Measurements from ENCODE around the gene ZBTB46.
A peak's percentile ranks its signal among the peaks of the same experiment; 100 is the strongest.

The ZBTB46 gene

DNA sequence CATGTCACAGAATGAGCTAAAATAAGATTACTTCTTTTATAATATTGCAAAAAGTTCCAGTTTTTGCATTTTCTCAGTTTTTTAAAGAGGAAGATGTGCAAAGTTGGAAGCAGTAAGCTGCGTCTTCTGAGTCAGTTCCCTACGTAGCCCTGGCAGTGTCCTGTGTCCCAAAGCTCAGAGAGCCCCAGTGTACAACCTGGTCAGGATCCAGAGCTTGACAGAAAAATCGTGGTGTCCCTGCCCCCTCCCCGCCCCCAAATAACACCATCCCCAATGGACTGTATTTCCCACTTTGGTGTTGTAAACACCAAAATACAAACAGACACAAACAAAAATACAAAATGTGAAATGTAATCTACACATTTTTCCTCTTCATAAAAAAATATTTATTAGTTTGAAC lies 86.9 kb downstream of the ZBTB46 start:
- DNase-seq = no peak

DNA sequence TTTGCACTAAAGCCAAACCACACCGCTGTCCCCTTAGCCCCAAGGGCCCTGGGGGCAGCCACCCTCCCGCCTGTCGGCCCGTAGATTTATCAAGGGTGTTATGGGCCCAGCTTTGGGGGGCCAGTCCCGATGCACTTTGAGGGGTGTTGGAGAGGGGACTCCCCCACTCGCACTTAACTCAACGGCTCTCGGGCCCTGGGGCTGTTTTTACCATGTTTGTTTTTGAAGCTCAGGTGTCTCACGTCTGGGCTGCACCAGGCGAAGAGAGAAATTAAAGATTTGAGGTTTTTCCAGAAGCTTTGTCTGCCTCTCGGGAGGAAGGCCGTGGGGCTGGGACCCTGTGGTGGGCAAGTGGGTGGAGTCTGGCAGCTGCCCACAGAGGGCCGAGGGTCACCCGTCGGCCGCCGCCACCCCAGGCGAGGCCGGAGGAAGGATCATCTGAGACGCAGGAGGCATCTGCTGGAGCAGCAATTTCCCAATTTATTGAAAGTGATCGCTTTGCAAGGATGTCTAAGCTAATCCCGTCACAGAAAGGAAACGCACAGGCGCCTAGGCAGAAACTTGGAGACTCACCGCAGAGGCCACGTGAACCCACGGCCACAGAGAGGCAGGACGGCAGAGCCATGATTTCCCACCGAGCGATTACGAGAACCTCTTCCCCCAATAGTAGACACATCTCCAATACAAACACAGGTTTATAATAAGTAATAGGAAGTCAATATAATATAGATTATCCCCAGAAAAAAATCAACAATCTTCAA lies 87.7 kb downstream of the ZBTB46 start:
- no peak for DNase-seq

DNA sequence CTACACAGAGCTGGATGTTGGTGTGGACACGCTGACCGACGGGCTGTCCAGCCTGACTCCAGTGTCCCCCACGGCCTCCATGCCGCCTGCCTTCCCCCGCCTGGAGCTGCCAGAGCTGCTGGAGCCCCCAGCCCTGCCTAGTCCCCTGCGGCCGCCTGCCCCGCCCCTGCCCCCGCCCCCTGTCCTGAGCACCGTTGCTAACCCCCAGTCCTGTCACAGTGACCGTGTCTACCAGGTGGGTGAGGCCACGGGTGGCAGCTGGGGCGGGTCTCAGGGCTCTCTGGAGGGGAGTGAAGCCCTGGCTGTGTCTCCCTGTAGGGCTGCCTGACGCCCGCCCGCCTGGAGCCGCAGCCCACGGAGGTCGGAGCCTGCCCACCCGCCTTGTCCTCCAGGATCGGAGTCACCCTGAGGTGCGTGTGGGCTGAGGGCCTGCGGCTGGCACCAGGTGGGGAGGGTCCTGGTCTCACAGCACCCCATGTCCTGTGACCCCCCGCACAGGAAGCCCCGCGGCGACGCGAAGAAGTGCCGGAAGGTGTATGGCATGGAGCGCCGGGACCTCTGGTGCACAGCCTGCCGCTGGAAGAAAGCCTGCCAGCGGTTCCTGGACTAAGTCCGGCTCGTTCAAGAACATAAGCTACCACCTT lies 88.6 kb downstream of the ZBTB46 start:
- no peak for DNase-seq

DNA sequence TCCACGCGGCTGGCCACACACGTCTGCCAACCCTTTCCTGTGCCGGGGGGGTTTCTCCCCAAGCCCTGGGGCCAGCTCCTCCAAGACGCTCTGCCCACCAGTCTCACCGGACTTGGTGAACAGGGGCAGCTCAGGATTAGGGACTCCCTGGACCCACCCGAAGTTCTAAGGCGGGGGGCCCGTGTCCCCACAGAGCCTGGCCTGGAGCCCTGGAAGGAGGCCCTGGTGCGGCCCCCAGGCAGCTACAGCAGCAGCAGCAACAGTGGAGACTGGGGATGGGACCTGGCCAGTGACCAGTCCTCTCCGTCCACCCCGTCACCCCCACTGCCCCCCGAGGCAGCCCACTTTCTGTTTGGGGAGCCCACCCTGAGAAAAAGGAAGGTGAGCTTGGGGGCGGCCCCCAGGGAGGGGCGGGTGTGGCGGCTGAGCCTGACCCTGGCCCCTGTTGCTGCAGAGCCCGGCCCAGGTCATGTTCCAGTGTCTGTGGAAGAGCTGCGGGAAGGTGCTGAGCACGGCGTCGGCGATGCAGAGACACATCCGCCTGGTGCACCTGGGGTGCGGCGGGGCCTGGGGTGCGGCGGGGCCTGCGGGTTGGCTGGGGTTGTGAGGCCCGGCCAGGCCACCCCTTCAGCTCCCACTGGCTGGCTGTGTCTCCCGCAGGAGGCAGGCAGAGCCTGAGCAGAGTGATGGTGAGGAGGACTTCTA lies 89.2 kb downstream of the ZBTB46 start:
- DNase-seq = no peak

DNA sequence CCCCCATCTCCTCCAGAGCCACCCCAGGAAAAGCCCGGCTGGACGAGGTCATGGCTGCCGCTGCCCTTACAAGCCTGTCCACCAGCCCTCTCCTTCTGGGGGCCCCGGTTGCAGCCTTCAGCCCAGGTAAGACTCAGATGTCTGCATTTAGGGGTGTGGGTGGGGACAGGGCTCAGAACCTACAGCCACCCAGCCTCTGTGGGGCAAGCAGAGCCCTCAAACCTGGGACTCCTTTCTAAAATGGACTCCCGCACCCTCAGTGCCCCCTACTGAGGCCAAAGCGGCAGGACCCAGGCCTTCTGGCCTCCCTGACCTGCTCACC lies 89.7 kb downstream of the ZBTB46 start:
- no peak for DNase-seq

DNA sequence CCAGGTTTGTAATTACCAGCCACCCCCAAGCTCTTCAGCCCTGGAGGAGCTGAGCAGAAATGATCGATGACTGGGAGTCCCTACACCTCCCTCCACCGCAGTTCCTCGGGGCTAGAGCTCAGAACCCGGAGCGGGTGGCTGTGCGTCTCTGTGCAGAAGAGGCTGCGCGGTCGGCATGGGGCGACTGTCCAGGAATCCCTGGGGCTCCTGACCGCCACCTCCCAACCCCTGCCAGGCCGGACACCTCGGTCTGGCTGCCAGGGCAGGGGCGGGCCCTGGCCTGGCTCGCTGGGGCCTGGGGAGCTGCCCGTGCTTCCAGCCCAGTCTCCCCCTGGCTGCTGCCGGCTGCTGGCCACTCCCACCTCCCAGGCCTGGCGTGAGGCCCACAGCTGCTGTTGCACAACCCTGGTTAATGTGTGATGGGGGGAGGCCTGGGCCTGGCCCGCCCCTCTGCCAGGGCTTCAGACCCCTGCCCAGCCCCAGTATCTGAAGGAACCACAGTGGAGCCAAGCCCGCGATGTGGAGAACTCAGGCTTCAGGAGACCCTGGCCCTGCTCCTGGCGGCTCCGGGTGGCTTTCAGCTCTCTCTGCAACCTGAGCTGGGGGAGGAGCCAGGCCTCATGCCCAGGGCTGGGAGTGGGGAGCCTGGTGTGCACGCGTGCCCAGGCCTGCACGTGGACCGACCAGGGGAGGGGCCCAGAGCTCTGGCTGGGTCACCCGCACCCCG lies 90.3 kb downstream of the ZBTB46 start:
- peak; percentile 34 to 41 for DNase-seq

DNA sequence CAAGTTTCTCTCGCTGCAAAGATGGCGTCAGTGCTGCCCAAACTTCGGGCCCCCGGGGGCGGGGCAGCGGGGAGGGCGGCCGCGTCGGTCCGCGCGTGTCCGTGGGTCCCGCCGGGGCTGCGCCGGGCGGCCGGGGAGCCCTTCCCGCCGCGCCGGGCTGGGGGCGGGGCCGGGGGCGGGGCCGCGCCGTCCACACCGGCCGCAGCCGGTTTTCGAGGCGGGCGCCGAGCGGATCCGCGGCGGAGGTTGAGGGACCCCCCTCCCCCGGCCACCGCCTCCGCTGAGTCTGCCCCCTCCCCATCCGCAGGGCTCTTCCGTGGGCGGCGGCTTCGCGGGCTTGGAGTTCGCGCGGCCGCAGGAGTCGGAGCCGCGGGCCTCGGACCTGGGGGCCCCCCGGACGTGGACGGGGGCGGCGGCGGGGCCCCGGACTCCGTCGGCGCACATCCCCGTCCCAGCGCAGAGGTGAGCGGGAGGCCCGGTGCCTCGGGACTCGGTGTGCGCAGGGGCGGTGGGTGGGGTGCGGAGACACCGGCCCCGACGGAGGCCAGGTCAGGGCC lies 90.9 kb downstream of the ZBTB46 start:
- peak; percentile 62 to 72 for DNase-seq

DNA sequence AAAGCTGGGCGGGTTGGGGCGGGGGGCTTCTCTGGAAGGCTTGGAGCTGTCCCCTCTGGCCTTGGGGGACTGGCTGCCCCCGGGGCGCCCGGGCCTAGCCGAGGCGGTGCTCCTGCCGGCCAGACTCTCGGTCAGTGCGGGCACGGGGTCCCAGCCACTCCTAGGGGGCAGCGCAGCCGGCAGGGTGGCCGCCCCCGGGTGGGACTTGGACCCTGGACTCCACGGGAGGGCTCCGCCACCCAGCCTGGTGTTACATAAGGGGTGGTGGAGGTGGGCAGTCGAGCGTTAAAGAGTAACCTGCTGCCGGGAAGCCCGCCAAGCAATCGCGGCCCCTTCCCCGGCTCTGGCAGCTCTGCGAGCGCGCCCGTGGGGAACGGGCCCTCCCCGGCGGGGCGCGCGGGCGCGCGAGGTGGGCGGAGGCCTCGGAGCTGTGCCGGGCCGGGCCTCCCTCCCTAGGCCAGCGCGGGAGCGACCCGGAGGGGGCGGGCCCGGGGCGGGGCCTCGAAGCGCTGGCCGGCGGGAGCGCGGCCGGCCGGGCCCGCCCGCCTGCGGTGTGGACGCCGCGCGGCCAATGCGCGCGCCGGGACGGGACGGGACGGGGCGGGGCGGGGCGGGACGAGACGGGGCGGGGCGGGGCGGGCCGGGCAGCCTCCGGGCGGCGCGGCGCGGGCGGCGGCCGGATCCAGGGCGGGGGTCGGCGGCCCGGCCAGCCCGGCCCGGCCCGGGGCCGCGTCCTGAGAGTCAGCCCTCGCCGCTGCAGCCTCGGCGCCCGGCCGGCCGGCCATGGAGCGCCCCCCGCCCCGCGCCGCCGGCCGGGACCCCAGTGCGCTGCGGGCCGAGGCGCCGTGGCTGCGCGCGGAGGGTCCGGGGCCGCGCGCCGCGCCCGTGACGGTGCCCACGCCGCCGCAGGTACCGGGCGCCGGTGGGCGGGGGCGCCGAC lies 91.7 kb downstream of the ZBTB46 start, which contains the start of gene SLC2A4RG:
TSS of gene SLC2A4RG (plus strand) at position 647 of the 940 bp plus-strand sequence. CDS start at position 784, 137 bp downstream.
- DNase-seq = peak; percentile 80 to 81

DNA sequence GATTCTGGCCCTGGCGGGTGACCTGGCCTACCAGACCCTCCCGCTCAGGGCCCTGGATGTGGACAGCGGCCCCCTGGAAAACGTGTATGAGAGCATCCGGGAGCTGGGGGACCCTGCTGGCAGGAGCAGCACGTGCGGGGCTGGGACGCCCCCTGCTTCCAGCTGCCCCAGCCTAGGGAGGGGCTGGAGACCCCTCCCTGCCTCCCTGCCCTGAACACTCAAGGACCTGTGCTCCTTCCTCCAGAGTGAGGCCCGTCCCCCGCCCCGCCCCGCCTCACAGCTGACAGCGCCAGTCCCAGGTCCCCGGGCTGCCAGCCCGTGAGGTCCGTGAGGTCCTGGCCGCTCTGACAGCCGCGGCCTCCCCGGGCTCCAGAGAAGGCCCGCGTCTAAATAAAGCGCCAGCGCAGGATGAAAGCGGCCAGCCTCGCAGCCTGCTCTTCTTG lies 92.4 kb downstream of the ZBTB46 start:
- DNase-seq = peak; percentile 27 to 43

DNA sequence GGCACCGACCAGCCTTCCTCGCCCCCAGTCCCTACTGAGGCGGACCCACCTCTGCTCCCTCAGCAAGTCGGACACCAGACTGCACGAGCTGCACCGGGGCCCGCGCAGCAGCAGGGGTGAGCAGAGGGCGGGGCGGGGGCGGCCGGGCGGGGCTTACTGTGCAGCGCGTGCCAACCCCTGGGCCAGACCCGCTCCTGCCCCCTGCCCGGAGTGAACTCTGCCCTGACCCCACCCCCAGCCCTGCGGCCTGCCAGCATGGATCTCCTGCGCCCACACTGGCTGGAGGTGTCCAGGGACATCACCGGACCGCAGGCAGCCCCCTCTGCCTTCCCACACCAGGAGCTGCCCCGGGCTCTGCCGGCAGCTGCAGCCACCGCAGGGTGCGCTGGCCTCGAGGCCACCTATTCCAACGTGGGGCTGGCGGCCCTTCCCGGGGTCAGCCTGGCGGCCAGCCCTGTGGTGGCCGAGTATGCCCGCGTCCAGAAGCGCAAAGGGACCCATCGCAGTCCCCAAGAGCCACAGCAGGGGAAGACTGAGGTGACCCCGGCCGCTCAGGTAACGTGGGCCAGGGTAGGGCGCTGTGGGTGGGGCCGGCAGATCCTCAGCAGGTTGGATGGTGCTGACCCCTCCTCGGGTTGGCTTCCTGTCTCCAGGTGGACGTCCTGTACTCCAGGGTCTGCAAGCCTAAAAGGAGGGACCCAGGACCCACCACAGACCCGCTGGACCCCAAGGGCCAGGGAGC lies 92.9 kb downstream of the ZBTB46 start:
- peak; percentile 16 to 26 for DNase-seq

DNA sequence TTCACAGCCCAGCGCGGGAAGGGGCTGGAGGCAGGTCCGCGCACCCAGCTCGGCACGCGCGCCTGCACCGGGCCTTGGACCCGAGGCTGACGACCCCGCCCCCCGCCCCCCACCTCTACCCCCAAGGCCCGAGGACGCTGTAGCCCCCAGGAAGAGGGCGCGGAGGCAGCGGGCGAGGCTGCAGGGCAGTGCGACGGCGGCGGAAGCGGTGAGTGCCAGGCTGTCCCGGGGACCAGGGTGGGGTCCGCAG lies 93.4 kb downstream of the ZBTB46 start:
- no peak for DNase-seq

DNA sequence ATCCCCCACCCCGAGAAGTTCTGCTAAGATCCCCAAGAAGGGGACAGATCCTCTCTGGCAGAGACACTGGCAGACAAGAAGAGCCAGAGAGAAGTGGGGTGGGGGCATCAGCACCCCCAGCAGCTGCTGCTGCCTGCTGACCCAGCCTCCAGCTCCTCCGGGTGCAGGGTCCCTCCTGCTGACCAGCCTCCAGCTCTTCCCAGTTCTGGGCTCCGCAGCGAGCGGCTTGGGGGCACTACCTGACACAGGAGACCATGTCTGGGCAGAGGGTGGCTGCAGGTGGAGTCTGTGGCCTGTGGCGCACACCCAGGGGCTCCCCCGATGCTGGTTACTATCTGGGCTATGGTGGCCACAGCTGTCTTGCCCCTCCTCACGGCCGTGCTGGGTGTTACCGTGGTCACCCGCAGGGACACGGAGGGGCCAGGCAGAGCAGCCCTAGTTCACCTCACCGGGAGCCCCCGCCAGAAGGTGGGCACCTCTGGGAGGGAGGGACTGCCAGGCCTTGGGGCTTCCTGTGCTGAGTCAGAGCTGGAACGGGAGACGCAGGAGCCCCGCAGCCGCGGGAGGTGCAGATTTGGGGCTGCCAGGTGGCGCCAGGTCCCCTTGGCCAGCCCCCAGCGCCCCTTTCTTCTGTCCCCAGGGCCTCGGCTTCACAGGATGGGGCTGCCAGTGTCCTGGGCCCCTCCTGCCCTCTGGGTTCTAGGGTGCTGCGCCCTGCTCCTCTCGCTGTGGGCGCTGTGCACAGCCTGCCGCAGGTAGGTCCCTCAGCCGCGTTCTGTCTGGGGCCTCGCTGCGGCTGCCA lies 94.0 kb downstream of the ZBTB46 start:
- peak; percentile 42 to 51 for DNase-seq

DNA sequence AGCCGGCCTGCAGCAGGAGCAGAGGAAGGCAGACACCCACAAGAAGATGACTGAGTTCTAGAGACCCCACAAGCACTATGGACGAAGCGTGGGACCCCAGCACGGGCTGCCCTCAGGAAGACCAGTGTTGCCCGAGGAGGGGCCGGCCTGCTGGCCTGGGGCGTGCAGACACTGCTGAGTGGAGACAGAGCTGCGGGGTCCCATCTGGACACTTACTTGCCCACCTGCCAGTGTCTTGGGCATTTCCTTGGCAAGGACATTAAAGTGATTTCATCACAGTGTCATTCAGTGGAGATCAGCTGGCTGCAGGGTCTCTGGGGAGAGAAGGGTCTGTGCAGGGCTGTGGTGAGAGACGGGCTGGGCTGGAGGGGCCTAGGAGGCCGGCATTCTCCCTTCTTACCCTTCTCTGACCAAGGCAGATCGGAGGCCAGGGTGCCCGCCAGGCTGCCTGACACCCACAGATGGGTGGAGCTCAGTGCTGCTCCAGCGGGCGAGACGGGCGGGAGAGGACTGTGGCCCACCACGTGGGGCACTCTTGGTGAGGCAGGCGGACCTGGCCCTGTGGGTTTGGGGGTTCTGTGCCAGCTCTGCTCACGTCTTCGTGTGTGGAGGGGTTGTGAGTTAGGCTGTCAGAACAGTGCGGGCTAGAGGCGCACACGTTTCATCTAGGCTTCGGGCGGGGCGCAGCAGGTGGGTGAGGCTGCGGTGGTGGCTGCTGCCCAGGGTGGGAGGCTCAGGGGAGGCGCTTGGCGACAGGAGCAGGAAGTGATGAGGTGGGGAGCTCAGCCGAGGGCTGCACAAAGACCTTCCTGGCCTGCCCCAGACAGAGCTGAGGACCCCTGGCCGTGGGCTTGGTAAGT lies 95.0 kb downstream of the ZBTB46 start, which contains the start of gene LIME1:
TSS of gene LIME1 (plus strand) at position 806 of the 860 bp plus-strand sequence. CDS start 886 bp downstream, outside the sequence.
- peak; percentile 82 to 83 for DNase-seq

DNA sequence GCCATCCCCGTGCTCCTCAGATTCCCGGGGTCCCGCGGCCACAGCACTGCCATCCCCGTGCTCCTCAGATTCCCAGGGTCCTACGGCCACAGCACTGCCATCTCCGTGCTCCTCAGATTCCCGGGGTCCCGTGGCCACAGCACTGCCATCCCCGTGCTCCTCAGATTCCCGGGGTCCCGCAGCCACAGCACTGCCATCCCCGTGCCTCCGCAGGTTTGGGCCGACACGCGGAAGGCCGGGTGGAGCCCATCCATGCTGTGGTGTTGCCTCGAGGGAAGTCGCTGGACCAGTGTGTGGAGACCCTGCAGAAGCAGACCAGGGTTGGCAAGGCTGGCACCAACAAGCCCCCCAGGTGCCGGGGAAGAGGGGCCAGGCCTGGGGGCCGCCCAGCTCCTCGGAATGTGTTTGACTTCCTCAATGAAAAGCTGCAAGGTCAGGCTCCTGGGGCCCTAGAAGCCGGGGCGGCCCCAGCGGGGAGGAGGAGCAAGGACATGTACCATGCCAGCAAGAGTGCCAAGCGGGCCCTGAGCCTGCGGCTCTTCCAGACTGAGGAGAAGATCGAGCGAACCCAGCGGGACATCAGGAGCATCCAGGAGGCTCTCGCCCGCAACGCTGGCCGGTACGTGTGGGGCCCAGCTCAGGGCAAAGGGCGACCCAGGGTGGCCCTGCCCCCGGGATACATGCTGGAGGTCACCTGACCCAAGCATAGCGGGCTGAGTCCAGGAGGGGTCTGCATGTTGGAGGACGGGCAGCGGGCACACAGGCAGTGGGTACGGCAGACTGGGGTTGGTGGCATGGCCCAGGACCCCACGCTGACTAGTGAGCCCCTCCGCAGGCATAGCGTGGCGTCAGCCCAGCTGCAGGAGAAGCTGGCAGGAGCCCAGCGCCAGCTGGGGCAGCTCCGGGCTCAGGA lies 95.9 kb downstream of the ZBTB46 start:
- DNase-seq = no peak

DNA sequence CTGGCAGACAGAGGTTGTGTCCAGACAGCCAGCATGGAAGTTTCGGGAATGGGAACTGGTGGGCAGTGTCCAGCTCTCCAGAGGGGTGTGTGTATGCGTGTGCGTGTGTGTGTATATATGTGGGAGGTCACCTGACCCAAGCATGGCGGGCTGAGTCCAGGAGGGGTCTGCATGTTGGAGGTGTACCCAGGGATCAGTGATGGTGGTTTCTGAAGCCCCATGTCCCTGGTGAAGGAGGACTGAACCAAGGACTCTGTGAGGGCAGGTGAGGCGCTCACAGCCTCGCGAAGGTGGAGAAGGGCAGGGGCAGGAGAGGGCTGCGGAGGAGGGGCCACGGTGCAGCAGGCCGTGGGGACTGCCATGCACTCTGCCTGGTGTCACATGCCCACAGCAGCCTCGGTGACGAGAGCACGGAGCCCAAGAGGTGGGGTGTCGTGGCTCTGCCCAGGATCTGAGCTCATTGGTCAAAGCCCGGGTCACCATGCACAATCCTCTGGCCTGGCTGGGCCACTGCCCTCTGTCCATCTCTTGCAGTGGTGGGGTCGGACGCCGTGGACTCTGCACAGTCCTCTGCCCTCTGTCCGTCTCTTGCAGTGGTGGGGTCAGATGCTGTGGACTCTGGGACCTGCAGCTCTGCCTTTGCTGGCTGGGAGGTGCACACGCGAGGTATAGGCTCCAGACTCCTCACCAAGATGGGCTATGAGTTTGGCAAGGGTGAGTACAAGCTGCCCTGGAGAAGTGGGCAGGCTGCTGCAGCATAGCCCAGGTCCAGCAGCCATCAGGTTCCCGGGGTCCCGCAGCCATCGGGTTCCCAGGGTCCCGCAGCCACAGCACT lies 96.7 kb downstream of the ZBTB46 start:
- no peak for DNase-seq

DNA sequence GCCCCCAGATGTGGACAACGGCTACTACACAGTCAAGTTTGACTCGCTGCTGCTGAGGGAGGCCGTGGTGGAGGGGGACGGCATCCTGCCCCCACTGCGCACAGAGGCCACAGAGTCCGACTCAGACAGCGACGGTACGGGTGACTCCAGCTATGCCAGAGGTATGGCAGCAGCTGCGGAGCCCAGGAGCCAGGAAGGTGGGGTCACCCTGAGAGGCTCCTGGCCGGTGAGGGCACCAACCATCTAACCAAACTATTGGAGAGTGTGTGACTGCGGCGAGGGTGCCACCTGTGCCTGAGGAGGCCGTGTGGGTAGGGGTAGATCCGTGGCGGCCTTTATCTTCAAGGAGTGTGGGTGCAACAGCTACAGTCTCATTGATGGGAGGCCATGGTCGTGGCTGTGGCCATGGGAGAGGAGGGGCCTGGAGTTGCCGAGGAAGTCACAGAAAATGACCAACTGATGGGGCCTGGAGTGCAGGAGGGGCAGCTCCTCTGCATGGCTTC lies 97.4 kb downstream of the ZBTB46 start:
- DNase-seq = no peak

DNA sequence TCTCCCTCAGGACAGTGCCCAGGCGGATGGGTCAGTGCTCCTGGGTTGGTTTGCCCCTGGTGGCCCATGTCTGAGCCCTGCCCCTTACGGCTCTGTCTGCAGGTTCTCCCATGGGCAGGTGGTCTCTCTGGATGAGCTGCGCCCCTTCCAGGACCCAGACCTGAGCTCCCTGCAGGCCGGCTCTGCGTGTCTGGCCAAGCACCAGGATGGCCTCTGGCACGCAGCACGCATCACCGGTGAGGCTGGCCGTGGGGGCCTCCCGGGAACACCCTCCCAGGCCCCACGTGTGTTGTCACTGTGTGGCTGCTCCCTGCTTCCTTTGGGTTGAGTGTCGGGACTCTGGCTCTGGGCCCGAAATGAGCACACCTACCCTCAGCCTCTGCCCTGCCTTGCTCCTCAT lies 97.9 kb downstream of the ZBTB46 start:
- DNase-seq = no peak
